Endothelial cell of hepatic sinusoid (primary cell): Measurements from ENCODE around the gene COQ3.

Experiments used
- in situ Hi-C: cut with HindIII; loops from 2 replicates; pipeline ENCODE4 v1.10.0; 2017; ENCODE audit warnings: low sequenced_read_pairs

The COQ3 gene

DNA sequence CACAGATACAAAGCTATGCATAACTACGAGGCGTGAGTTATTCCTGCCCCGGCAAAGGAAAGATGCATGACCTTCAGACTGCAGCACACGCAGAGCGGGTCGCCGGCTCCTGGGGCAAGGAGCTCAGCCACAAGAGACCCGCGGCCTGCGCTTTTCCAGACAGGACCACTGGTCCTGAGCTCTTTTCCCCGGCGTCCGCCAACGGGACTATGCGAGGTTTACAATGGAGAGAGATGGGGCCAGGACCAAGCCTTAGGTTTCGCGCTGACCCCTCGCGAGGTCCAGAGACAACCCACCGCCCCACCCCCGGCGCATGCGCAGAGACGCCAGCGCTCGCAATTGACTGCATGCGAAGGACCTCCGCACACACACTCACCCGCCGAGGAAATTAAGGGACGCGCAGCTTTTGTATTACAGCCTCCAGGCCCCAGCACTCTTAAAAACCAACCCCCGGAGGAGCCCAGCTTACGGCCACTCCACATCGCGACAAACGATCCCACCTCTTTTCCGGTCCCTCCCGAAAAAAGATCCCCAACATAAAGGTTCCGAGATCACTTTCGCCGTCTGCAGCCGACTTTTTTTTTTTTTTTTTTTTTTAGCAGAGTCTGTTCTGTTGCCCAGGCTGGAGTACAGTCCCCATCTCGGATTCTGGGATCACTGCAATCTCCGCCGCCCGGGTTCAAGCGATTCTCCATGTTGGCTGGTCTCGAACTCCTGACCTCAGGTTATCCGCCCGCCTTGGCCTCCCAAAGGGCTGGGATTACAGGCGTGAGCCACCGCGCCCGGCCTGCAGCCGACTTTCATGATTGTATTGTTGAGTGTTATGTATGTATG lies at the start of gene COQ3:
COQ3 (minus strand) TSS at position 498 of the 834 bp plus-strand sequence; CDS start at position 482, 16 bp downstream.
- in situ Hi-C loops: no loop called here

DNA sequence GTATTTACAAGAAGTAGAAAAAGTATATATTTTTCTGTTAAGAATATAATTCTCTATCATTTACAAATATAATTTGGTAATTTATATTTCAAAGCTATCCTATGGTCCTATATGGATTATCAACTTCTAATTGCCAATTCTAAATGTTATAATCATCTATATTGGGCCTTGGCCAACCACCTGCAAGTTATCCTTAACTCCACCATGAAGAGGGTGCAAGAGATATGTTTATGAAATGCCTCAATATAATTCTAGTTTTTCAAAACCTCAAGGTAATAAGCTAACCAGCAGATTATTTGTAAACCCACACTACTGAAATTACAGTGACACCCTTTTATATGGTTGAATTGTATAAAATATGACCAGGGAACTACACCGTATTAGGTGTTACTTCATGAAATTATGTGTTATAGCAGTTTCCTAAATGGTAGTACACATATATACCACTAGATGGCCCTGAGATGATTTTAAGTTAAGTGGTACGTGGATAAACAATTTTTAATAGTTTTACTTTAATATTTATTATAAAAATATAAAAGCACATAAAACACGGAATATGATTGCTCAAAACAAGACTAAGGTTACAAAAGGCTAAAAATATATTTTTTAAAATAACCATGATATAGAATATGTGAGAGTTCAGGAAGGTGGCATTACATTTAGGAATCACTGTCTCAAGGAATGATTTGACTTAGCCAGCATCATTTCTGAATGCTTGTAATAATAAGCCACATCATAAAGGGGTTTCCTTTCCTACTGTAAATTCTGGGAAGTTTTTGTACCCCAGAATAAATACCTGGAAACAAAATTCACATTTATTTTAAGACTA lies 40.9 kb upstream of the COQ3 start:
- in situ Hi-C loops: no loop called here

- in situ Hi-C loops: no loop called here
These were observed 38.9 kb upstream of the COQ3 start for GRCh38 chr6:99432877-99433276.

DNA sequence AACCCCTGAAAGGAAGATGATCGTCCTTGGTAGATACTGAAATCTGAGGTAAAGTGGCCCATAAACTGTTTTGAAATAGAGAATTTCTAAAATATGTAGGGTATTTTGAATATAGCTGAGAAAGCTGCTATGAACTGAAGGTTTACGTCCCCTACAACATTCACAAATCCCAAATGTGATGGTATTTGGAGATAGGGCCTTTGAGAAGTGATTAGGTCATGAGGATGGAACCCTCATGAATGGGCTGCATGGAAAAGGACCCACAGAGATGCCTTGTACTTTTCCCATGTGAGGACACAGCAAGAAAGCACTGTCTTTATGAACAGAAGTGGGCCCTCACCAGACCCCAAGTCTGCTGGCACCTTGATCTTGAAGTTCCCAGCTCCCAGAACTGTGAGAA lies 37.9 kb upstream of the COQ3 start:
- in situ Hi-C loops: no loop called here

DNA sequence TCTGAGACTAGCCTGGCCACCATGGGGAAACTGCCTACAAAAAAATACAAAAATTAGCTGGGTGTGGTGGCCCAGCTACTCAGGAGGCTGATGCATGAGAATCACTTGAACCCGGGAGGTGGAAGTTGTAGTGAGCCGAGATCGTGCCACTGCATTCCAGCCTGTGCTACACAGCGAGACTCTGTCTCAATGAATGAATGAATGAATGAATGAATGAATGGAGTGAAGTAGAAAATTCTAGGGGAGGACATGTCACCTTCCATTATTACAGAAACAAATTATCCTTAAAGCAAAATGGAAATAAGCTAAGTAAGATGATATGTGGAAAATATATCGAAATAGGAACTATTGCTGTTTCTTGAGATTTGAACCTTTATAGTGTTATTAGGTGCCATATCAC lies 34.0 kb upstream of the COQ3 start:
- in situ Hi-C loops: no loop called here

DNA sequence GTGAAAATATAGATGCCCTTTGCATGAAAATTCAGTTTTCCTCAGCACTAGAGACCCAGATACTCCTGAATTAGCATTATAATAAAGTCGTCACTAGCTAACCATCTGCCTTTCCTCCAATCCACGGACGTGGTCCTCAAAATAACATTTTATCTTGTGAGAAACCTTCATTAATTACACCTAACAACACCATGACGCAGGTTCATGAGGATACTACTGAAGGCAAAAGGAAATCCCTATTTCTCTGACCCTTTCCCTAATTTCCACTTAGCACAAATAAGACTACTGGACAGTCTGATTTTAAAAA lies 32.4 kb upstream of the COQ3 start:
- in situ Hi-C loops: no loop called here

DNA sequence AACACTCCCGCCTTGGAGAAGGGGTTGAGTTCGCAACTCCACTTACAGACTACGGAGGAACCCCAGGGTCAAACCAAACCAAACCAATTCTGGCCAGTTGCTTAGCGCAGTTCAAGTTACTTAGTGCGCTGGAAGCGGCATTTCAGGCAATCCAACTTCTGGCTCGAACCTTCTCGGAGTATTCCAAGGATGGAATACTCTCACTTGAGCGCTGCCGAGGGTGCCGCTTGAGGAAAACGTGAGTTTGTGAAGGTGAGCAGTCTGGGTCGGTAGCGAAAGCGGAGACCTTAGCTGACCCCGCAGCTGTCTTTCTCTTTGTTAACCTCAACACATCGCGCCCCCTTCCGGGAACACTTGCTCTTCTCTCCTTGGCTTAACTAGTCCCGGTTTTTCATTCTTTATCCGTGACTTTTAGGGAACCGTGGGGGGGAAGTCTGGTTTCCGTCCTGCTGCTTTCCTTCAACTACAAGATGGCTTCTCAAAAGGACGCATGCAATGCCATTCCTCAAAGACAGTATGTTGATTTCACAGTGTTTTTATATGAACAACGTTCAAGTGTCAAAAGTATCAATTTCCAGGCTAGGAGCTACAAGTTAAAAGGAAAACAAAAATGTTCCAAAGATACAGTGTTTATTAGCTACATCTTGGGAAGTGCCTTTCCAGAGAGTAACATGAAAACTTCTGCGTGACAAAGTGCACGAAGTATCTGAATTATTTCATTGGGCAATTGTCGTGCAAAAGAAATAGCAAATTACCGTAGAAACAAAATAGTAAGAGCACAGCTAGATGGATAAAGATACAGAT lies 31.9 kb upstream of the COQ3 start:
- in situ Hi-C loops: no loop called here

DNA sequence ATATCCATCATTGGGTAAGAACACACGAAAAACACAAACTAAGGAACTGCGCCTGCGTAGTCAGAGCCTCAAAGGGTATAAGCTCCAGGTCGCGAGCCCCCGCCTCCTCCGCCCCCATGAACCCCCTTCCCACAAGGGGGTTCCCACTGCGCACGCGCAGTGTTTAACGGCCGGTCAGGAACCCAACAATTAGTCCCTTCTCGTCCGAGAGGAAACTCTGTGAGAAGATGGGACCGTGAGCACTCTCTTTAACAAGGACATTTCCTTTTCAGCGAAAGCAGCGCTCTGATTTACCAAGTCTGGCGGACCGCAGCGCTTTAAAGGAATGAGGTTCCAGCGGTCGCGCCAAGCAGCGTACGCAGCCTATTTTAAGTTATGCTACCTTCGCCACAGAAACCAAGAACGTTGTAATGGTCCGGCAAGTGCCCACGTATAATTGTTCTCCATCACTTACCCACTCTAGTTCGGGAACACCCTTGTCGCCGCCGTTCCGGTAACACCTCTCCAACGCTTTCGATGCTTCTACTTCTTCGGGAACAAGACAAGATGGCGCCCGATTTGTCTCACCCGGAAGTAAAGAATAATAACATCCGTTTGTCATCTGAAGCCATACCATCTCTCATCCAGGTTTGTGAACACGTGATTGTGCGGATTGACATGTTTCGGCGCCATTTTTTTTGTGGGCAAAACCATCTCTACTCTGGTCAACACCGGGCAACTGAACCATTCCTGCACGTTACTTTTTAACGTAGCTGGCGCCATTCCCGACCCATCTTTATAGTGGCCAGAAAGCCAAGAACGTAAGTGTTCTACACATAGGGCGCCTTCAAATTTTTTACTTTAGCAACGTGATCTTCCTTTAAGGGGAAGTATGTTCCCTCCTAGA lies 31.0 kb upstream of the COQ3 start, which contains the start of gene PNISR:
PNISR (minus strand) TSS at position 548 of the 886 bp plus-strand sequence. CDS start 10,649 bp downstream, outside the sequence.
- in situ Hi-C loops: no loop called here

GRCh38 chr6:99424022-99424421 lies 30.0 kb upstream of the COQ3 start:
- in situ Hi-C loops: no loop called here

GRCh38 chr6:99422912-99423311 lies 28.9 kb upstream of the COQ3 start:
- in situ Hi-C loops: no loop called here

GRCh38 chr6:99416892-99417767 lies 23.1 kb upstream of the COQ3 start:
- in situ Hi-C loops: loop anchor here (5.0 kb wide), 1 partner anchor 95 kb away; no protein-coding TSS in a partner anchor

- in situ Hi-C loops: loop anchor here (5.0 kb wide), 1 partner anchor 96 kb away; no protein-coding TSS in a partner anchor
These were observed 22.2 kb upstream of the COQ3 start for GRCh38 chr6:99416226-99416625.

GRCh38 chr6:99415446-99415845 lies 21.5 kb upstream of the COQ3 start:
- in situ Hi-C loops: loop anchor here (5.0 kb wide), 1 partner anchor 97 kb away; no protein-coding TSS in a partner anchor

GRCh38 chr6:99412065-99412464 lies 18.1 kb upstream of the COQ3 start:
- in situ Hi-C loops: loop anchor here (5.0 kb wide), 1 partner anchor 70 kb away; no protein-coding TSS in a partner anchor

DNA sequence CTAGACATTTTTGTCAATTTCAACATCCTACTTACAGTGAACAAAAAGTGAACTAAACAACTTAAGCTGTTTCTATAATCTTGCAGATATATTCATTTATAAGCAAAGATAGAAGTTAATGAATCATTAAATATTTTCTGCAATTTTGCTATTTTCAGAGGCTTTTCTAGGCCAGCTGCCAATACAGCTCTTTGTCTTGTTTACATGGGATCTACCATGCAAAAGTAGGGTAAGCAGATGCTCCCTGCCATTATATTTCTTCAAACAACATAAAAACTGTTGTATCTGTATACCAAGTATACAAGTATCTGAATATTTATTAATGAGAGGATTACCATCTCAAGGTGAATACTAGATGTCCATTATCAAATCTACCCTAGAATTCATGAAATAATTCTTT lies 15.7 kb upstream of the COQ3 start:
- in situ Hi-C loops: loop anchor here (5.0 kb wide), 1 partner anchor 67 kb away; no protein-coding TSS in a partner anchor

- in situ Hi-C loops: no loop called here
These were observed 13.1 kb upstream of the COQ3 start for GRCh38 chr6:99407076-99407475.

DNA sequence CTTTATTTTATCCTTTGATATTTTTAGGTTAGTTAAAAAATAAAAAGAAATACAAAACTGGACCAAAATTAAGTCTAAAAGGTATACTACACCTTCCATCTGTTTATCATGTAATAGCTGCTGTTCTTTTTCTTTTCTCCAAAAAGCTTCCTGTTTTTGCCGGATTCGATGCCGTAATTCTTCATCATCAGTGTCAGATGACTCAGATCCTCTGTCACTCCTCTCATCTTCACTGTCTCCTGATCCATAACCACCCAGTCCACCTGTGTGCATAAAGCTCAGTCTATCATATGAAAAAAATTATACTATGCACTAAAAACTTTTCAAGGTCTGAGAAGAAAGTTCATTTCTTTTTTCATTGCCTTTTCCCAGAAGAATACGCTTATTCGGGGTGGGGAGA lies 8.5 kb upstream of the COQ3 start:
- in situ Hi-C loops: no loop called here

DNA sequence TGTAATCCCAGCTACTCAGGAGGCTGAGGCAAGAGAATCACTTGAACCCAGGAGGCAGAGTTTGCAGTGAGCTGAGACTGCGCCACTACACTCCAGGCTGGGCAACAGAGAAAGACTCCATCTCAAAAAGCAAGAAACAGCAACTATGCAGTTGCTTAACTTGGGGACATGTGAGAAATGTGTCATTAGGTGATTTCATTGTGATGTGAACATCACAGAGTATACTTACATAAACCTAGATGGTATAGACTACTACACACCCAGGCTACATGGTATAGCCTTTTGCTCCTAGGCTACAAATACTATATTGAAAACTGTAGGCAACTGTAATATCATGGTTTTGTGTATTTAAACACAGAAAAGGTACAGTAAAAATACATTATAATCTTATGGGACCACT lies 3.3 kb upstream of the COQ3 start:
- in situ Hi-C loops: no loop called here

- in situ Hi-C loops: no loop called here
These were observed 663 bp downstream of the COQ3 start for GRCh38 chr6:99393366-99393697.
